Thymus (tissue), 11 donors: ENCODE data around the gene NCAPH2. TPM values are rescaled to one million over a fixed set of nuclear protein-coding genes. Genes with fewer than 3 reads are reported as not detected.

ENCODE experiments used
- DNase-seq, 9 donors: peaks; one replicate each; pipeline ENCODE4 v3.0.0-alpha.2; 2013; ENCODE audit warnings: low spot score in 9 of 9, low read depth in 6 of 9, missing footprints in 1 of 9
- H3K27ac ChIP-seq, 2 donors: one replicate each; pipeline ENCODE4 v1.5.1; 2013; ENCODE audit warnings: control low read depth in 1 of 2, low read depth in 1 of 2, low read length in 1 of 2, mild to moderate bottlenecking in 1 of 2, moderate library complexity in 1 of 2
- H3K27me3 ChIP-seq, 2 donors: one replicate each; pipeline ENCODE4 v1.5.1; 2013; ENCODE audit warnings: low read length in 1 of 2; ENCODE audit not compliant: control insufficient read depth in 2 of 2, insufficient read depth in 1 of 2
- H3K36me3 ChIP-seq, 2 donors: one replicate each; pipeline ENCODE4 v1.5.1; 2013; ENCODE audit warnings: low read length in 1 of 2, mild to moderate bottlenecking in 1 of 2, moderate library complexity in 1 of 2; ENCODE audit not compliant: control insufficient read depth in 2 of 2, insufficient read depth in 2 of 2
- H3K4me1 ChIP-seq, 2 donors: one replicate each; pipeline ENCODE4 v1.5.1; 2013; ENCODE audit warnings: low read length in 2 of 2; ENCODE audit not compliant: control insufficient read depth in 2 of 2, insufficient read depth in 2 of 2
- H3K4me3 ChIP-seq, 2 donors: one replicate each; pipeline ENCODE4 v1.5.1; 2013; ENCODE audit warnings: low read length in 2 of 2, control low read depth in 1 of 2, mild to moderate bottlenecking in 1 of 2
- H3K9me3 ChIP-seq, 2 donors: one replicate each; pipeline ENCODE4 v1.5.1; 2013; ENCODE audit warnings: low read length in 1 of 2, mild to moderate bottlenecking in 1 of 2; ENCODE audit not compliant: control insufficient read depth in 2 of 2, insufficient read depth in 1 of 2
- WGBS: extraction: QIAGEN DNeasy Blood & Tissue Kit; methylation state at CpG from one replicate; pipeline ENCODE4 v1.1.7; 2013; 5-methylcytosine and 5-hydroxymethylcytosine counted together
- polyA plus RNA-seq: library from polyadenylated mRNA; stranded (reverse); fragments of 200-250 nt; gene quantifications from one replicate; pipeline ENCODE4 v1.2.3, GENCODE V29; 2013
- total RNA-seq: library from RNA; stranded (reverse); fragments of 120-200 nt; gene quantifications from one replicate; pipeline ENCODE4 v1.2.4, GENCODE V29; 2013
- donor health status: healthy.

The NCAPH2 gene
- total and polyA plus RNA-seq, 2 donors: 40.8 to 57.6 TPM

DNA sequence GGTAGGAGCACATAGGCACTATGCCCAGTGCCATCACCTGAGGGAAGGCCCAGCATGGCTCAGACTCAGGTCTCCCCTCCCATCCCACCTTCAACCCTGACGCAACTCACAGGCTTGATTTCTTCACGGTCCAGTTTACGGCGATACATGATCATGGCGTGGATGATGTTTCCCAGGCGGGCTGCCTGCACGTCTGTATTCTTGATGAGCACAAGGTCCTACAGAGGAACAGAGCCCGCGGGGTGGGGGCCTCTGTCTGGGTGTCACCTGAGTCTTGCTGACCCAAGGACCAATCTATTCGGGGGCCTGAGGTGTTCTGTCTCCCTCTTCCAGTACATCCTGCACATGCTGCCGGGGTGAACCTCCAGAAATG lies 66.3 kb downstream of the NCAPH2 start:
- H3K27ac ChIP-seq: no peak overlapping the region
- H3K27me3 ChIP-seq: peaks cover 0 to 26% of the 10 kb centered on the region in 2 donors
- 97% methylated on average over 11 of the region's 11 CpGs for WGBS
- H3K36me3 ChIP-seq: peaks cover 17 to 30% of the 10 kb centered on the region in 2 donors
- H3K4me3 ChIP-seq: no peak overlapping the region
- no peaks in the 10 kb centered on the region for H3K9me3 ChIP-seq
- H3K4me1 ChIP-seq: peaks cover 0 to 7% of the 10 kb centered on the region in 2 donors
- no peak for DNase-seq

Other genes with a start within 250 kb of the NCAPH2 start
- 2.2 TPM for gene MAPK12, start 246.5 kb upstream of the NCAPH2 start, total RNA-seq
- gene MAPK12, start 246.5 kb upstream of the NCAPH2 start, polyA plus RNA-seq: 8.2 TPM
- 3.7 TPM for gene MAPK11, start 237.8 kb upstream of the NCAPH2 start, total RNA-seq
- 17.7 TPM for gene MAPK11, start 237.8 kb upstream of the NCAPH2 start, polyA plus RNA-seq
- 13.1 TPM for gene PLXNB2, start 200.6 kb upstream of the NCAPH2 start, total RNA-seq
- 53.2 TPM for gene PLXNB2, start 200.6 kb upstream of the NCAPH2 start, polyA plus RNA-seq
- gene DENND6B, start 181.2 kb upstream of the NCAPH2 start, total RNA-seq: 1.4 TPM
- 8.3 TPM for gene DENND6B, start 181.2 kb upstream of the NCAPH2 start, polyA plus RNA-seq
- gene PPP6R2, start 164.9 kb upstream of the NCAPH2 start, total RNA-seq: 45.7 TPM
- 45.4 TPM for gene PPP6R2, start 164.9 kb upstream of the NCAPH2 start, polyA plus RNA-seq
- gene SBF1, start 33.2 kb upstream of the NCAPH2 start, total RNA-seq: 56.7 TPM
- 88.2 TPM for gene SBF1, start 33.2 kb upstream of the NCAPH2 start, polyA plus RNA-seq
- 1.5 TPM for gene ADM2, start 26.7 kb upstream of the NCAPH2 start, total RNA-seq
- gene ADM2, start 26.7 kb upstream of the NCAPH2 start, polyA plus RNA-seq: 1.4 TPM
- 0.61 TPM for gene MIOX, start 21.4 kb upstream of the NCAPH2 start, total RNA-seq
- gene MIOX, start 21.4 kb upstream of the NCAPH2 start, polyA plus RNA-seq: 1.7 TPM
- gene LMF2, start 522 bp upstream of the NCAPH2 start, total RNA-seq: 23.5 TPM
- 90.2 TPM for gene LMF2, start 522 bp upstream of the NCAPH2 start, polyA plus RNA-seq
- 3.5 TPM for gene SCO2, start 17.4 kb downstream of the NCAPH2 start, total RNA-seq
- gene SCO2, start 17.4 kb downstream of the NCAPH2 start, polyA plus RNA-seq: 9.8 TPM
- 97.3 TPM for gene TYMP, start 21.8 kb downstream of the NCAPH2 start, total RNA-seq
- 156 TPM for gene TYMP, start 21.8 kb downstream of the NCAPH2 start, polyA plus RNA-seq
- 6.0 TPM for gene KLHDC7B, start 37.7 kb downstream of the NCAPH2 start, total RNA-seq
- gene KLHDC7B, start 37.7 kb downstream of the NCAPH2 start, polyA plus RNA-seq: 23.4 TPM
- gene SYCE3, start 54.7 kb downstream of the NCAPH2 start, total RNA-seq: 0.19 TPM
- gene SYCE3, start 54.7 kb downstream of the NCAPH2 start, polyA plus RNA-seq: 1.1 TPM
- 8.5 TPM for gene CPT1B, start 70.2 kb downstream of the NCAPH2 start, total RNA-seq
- 74.1 TPM for gene CPT1B, start 70.2 kb downstream of the NCAPH2 start, polyA plus RNA-seq
- 65.6 TPM for gene CHKB, start 74.6 kb downstream of the NCAPH2 start, total RNA-seq
- 299 TPM for gene CHKB, start 74.6 kb downstream of the NCAPH2 start, polyA plus RNA-seq
- 0.33 TPM for gene MAPK8IP2, start 92.6 kb downstream of the NCAPH2 start, total RNA-seq
- gene MAPK8IP2, start 92.6 kb downstream of the NCAPH2 start, polyA plus RNA-seq: 0.96 TPM
- gene ARSA, start 119.9 kb downstream of the NCAPH2 start, total RNA-seq: 10.7 TPM
- 63.3 TPM for gene ARSA, start 119.9 kb downstream of the NCAPH2 start, polyA plus RNA-seq
- gene SHANK3, start 164.6 kb downstream of the NCAPH2 start, total RNA-seq: 0.61 TPM
- 8.6 TPM for gene SHANK3, start 164.6 kb downstream of the NCAPH2 start, polyA plus RNA-seq
- not detected for gene ACR, start 230.0 kb downstream of the NCAPH2 start, total RNA-seq
- 0.21 TPM for gene ACR, start 230.0 kb downstream of the NCAPH2 start, polyA plus RNA-seq